H9 (cell line): ENCODE results near the gene GRIK3. TPM values are rescaled to one million over a fixed set of nuclear protein-coding genes. Genes with fewer than 3 reads are reported as not detected.

Source experiments
- DNase-seq: peaks from one replicate; pipeline ENCODE4 v3.0.0-alpha.2; 2017
- H2AFZ ChIP-seq: one replicate; pipeline ENCODE4 v1.6.1; 2013; ENCODE audit warnings: mild to moderate bottlenecking, low read length, control low read depth, moderate library complexity
- H2AK5ac ChIP-seq: 2 replicates; pipeline ENCODE4 v1.6.1; 2013; ENCODE audit warnings: low read length, control low read depth, mixed read lengths; ENCODE audit not compliant: insufficient read length
- H2BK120ac ChIP-seq: one replicate; pipeline ENCODE4 v1.6.1; 2013; ENCODE audit warnings: low read depth, mild to moderate bottlenecking, low read length, control low read depth, inconsistent platforms; ENCODE audit not compliant: poor library complexity, severe bottlenecking
- H2BK12ac ChIP-seq: 2 replicates; pipeline ENCODE4 v1.6.1; 2013; ENCODE audit warnings: low read length, control low read depth, mixed read lengths, low read depth; ENCODE audit not compliant: insufficient read length
- H2BK15ac ChIP-seq: 2 replicates; pipeline ENCODE4 v1.6.1; 2013; ENCODE audit warnings: low read depth, low read length, control low read depth
- H2BK20ac ChIP-seq: one replicate; pipeline ENCODE4 v1.6.1; 2013; ENCODE audit warnings: low read depth, mild to moderate bottlenecking, low read length, control low read depth, inconsistent platforms; ENCODE audit not compliant: poor library complexity, severe bottlenecking
- H2BK5ac ChIP-seq: 2 replicates; pipeline ENCODE4 v1.6.1; 2013; ENCODE audit warnings: low read length, control low read depth, mixed read lengths; ENCODE audit not compliant: insufficient read length
- H3K14ac ChIP-seq: 2 replicates; pipeline ENCODE4 v1.6.1; 2013; ENCODE audit warnings: low read length, control low read depth; ENCODE audit not compliant: insufficient read depth
- H3K18ac ChIP-seq: 2 replicates; pipeline ENCODE4 v1.6.1; 2013; ENCODE audit warnings: low read depth, mild to moderate bottlenecking, mixed read lengths, low read length, control low read depth; ENCODE audit not compliant: insufficient read length
- H3K23ac ChIP-seq: 2 replicates; pipeline ENCODE4 v1.6.1; 2013; ENCODE audit warnings: low read length, control low read depth, mixed read lengths, low read depth; ENCODE audit not compliant: insufficient read length
- H3K23me2 ChIP-seq: 2 replicates; pipeline ENCODE4 v1.6.1; 2013; ENCODE audit warnings: low read depth, mild to moderate bottlenecking, mixed read lengths, low read length, control low read depth; ENCODE audit not compliant: insufficient read length, poor library complexity, severe bottlenecking
- H3K27ac ChIP-seq: 2 replicates; pipeline ENCODE4 v1.5.1; 2013; ENCODE audit warnings: low read length, control low read depth, mixed read lengths, low read depth; ENCODE audit not compliant: insufficient read length
- H3K27me3 ChIP-seq: 2 replicates; pipeline ENCODE4 v1.6.1; 2013; ENCODE audit warnings: low read length, control low read depth, inconsistent platforms; ENCODE audit not compliant: insufficient read depth
- H3K4ac ChIP-seq: 2 replicates; pipeline ENCODE4 v1.6.1; 2013; ENCODE audit warnings: low read depth, mild to moderate bottlenecking, control low read depth, inconsistent platforms, low read length, moderate library complexity
- H3K4me1 ChIP-seq: 2 replicates; pipeline ENCODE4 v1.6.1; 2013; ENCODE audit warnings: low read length, control low read depth, inconsistent platforms; ENCODE audit not compliant: insufficient read depth
- H3K4me2 ChIP-seq: 2 replicates; pipeline ENCODE4 v1.6.1; 2013; ENCODE audit warnings: low read length, control low read depth, mixed read lengths; ENCODE audit not compliant: insufficient read length, insufficient read depth
- H3K56ac ChIP-seq: 2 replicates; pipeline ENCODE4 v1.6.1; 2013; ENCODE audit warnings: low read depth, mild to moderate bottlenecking, mixed read lengths, low read length, control low read depth; ENCODE audit not compliant: insufficient read length
- H3K79me1 ChIP-seq: 2 replicates; pipeline ENCODE4 v1.6.1; 2013; ENCODE audit warnings: low read depth, mild to moderate bottlenecking, moderate library complexity, low read length, control low read depth, inconsistent platforms; ENCODE audit not compliant: insufficient read depth, poor library complexity, severe bottlenecking
- H3K79me2 ChIP-seq: 2 replicates; pipeline ENCODE4 v1.6.1; 2013; ENCODE audit warnings: low read length, control low read depth, inconsistent platforms; ENCODE audit not compliant: insufficient read depth
- H3K9ac ChIP-seq: 2 replicates; pipeline ENCODE4 v1.6.1; 2013; ENCODE audit warnings: low read length, control low read depth, mixed read lengths; ENCODE audit not compliant: insufficient read length; ENCODE audit errors: extremely low read depth
- H3K9me3 ChIP-seq: one replicate; pipeline ENCODE4 v1.6.1; 2013; ENCODE audit warnings: low read depth, low read length, inconsistent platforms; ENCODE audit not compliant: control insufficient read depth
- H3T11ph ChIP-seq: one replicate; pipeline ENCODE4 v1.6.1; 2013; ENCODE audit warnings: mild to moderate bottlenecking, low read length, control low read depth, inconsistent platforms
- H4K20me1 ChIP-seq: one replicate; pipeline ENCODE4 v1.6.1; 2013; ENCODE audit not compliant: control insufficient read depth, insufficient read length, insufficient read depth
- H4K5ac ChIP-seq: 2 replicates; pipeline ENCODE4 v1.6.1; 2013; ENCODE audit warnings: low read depth, mild to moderate bottlenecking, mixed read lengths, low read length, control low read depth; ENCODE audit not compliant: insufficient read length
- H4K8ac ChIP-seq: replicated peaks from 2 replicates; pipeline ENCODE4 v1.6.1; 2013; ENCODE audit warnings: low read length, control low read depth, mixed read lengths, low read depth; ENCODE audit not compliant: insufficient read length
- H4K91ac ChIP-seq: 2 replicates; pipeline ENCODE4 v1.6.1; 2013; ENCODE audit warnings: low read depth, mild to moderate bottlenecking, moderate library complexity, mixed read lengths, low read length, control low read depth; ENCODE audit not compliant: insufficient read length
- H3K27ac Mint-ChIP-seq, 3 experiments: 2 replicates in 2 of 3; 3 replicates in 1 of 3; pipeline ENCODE4 v1.8.0; 2020 to 2021; ENCODE audit warnings: mixed read lengths in 3 of 3, mild to moderate bottlenecking in 1 of 3, moderate library complexity in 1 of 3
- H3K27me3 Mint-ChIP-seq: 2 replicates; pipeline ENCODE4 v1.8.0; 2021; ENCODE audit warnings: low read depth, mild to moderate bottlenecking, moderate library complexity, mixed read lengths
- H3K36me3 Mint-ChIP-seq, 3 experiments: 2 replicates in 2 of 3; 3 replicates in 1 of 3; pipeline ENCODE4 v1.8.0; 2020 to 2021; ENCODE audit warnings: low read depth in 3 of 3, mixed read lengths in 3 of 3; ENCODE audit not compliant: insufficient read depth in 1 of 3
- H3K4me1 Mint-ChIP-seq, 2 experiments: 2 replicates each; pipeline ENCODE4 v1.8.0; 2020; ENCODE audit warnings: mixed read lengths in 2 of 2
- H3K4me3 Mint-ChIP-seq, 2 experiments: 2 replicates in 1 of 2; 3 replicates in 1 of 2; pipeline ENCODE4 v1.8.0; 2020 to 2021; ENCODE audit warnings: mild to moderate bottlenecking in 2 of 2, mixed read lengths in 2 of 2, moderate library complexity in 1 of 2
- H3K9me3 Mint-ChIP-seq, 2 experiments: 2 replicates in 1 of 2; 3 replicates in 1 of 2; pipeline ENCODE4 v1.8.0; 2020; ENCODE audit warnings: mild to moderate bottlenecking in 2 of 2, mixed read lengths in 2 of 2, moderate library complexity in 1 of 2
- CTCF ChIP-seq: fragments of 200-600 bp; sonication (generic); conservative IDR thresholded peaks from 3 replicates; pipeline ENCODE4 v1.8.0; 2021; ENCODE audit warnings: antibody characterized with exemption, mild to moderate bottlenecking
- WGBS: extraction: QIAGEN DNeasy Blood & Tissue Kit; methylation state at CpG from one replicate; pipeline ENCODE4 v1.1.7; 2013; ENCODE audit warnings: missing lambda C conversion rate, low lambda C conversion rate, mixed read lengths; ENCODE audit not compliant: insufficient read length; ENCODE audit errors: extremely low coverage; 5-methylcytosine and 5-hydroxymethylcytosine counted together
- total RNA-seq: library from RNA; stranded (reverse); gene quantifications from 2 replicates; pipeline ENCODE4 v1.2.1, GENCODE V29; 2021

GRIK3 gene
- total RNA-seq, 1 experiment from 2014 or later, result 1.7 TPM

GRCh38 chr1:36846357-36846756, 188.0 kb downstream of the GRIK3 start:
- no peak overlapping the region for H3K4me2 ChIP-seq
- no peak overlapping the region for H3K56ac ChIP-seq
- WGBS, result no CpG with 5 or more reads among the region's 1 CpG
- H3K27me3 Mint-ChIP-seq, result peaks cover 7% of the 10 kb centered on the region
- no peak overlapping the region for H3K9ac ChIP-seq
- no peak overlapping the region for H3K27ac ChIP-seq
- TF ChIP-seq CTCF, result no peak
- no peak overlapping the region for H2AFZ ChIP-seq
- no peaks in the 10 kb centered on the region for H3K79me1 ChIP-seq
- no peaks in the 10 kb centered on the region for H3K79me2 ChIP-seq
- no peak for DNase-seq
- H4K20me1 ChIP-seq, result no peaks in the 10 kb centered on the region
- H3K23me2 ChIP-seq, result no peaks in the 10 kb centered on the region
- peaks cover 8% of the 10 kb centered on the region; the same call in 1 of the 2 replicates for H3K4me1 ChIP-seq
- no peaks in the 10 kb centered on the region for H3K36me3 Mint-ChIP-seq
- no peaks in the 10 kb centered on the region for H3K9me3 ChIP-seq
- H3K27me3 ChIP-seq, result no peaks in the 10 kb centered on the region
- H3K4me3 Mint-ChIP-seq, result no peak overlapping the region
- H2BK12ac ChIP-seq, result no peak overlapping the region
- H3K27ac Mint-ChIP-seq, result no peak overlapping the region
- H2BK15ac ChIP-seq, result no peak overlapping the region
- H2BK5ac ChIP-seq, result no peak overlapping the region
- H3K23ac ChIP-seq, result no peak overlapping the region
- no peak overlapping the region for H4K8ac ChIP-seq
- H3K18ac ChIP-seq, result no peak overlapping the region
- H2AK5ac ChIP-seq, result no peak overlapping the region
- H3K14ac ChIP-seq, result no peak overlapping the region; the same call in 1 of the 2 replicates
- H3T11ph ChIP-seq, result no peak overlapping the region
- H3K4me1 Mint-ChIP-seq, result peaks cover 78 to 89% of the 10 kb centered on the region in 2 experiments
- no peak overlapping the region for H4K5ac ChIP-seq
- H3K9me3 Mint-ChIP-seq, result no peaks in the 10 kb centered on the region; a peak in 1 of 5 replicates
- no peak overlapping the region for H2BK120ac ChIP-seq
- no peak overlapping the region for H2BK20ac ChIP-seq
- no peak overlapping the region for H3K4ac ChIP-seq
- no peak overlapping the region for H4K91ac ChIP-seq
